Measurements from ENCODE around the gene RAB37.

DNA sequence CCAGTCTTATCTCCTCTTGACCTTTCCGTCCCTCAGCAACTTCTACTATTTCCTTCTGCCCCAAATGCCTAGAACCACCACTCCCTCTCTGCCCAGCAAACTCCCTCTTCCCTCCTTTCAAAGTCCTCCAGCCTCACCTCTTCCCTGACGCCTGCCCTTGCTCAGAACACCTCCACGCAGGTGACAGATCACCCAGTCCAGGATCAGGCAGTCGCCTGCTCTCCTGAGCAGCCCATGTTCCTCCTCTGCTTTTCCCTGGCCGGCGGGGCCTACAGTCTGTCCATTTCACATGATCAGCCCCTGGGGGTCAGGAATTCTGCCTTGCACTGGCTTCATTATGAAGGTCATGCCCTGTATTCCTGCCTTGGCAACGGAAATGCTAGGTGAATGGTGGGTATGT, 24.8 kb upstream of the RAB37 start:
- TF ChIP-seq POLR2AphosphoS5 (IDR thresholded peaks at IDR 0.05; ENCODE audit: low read depth), result no peak
- TF ChIP-seq, protein P1, sequence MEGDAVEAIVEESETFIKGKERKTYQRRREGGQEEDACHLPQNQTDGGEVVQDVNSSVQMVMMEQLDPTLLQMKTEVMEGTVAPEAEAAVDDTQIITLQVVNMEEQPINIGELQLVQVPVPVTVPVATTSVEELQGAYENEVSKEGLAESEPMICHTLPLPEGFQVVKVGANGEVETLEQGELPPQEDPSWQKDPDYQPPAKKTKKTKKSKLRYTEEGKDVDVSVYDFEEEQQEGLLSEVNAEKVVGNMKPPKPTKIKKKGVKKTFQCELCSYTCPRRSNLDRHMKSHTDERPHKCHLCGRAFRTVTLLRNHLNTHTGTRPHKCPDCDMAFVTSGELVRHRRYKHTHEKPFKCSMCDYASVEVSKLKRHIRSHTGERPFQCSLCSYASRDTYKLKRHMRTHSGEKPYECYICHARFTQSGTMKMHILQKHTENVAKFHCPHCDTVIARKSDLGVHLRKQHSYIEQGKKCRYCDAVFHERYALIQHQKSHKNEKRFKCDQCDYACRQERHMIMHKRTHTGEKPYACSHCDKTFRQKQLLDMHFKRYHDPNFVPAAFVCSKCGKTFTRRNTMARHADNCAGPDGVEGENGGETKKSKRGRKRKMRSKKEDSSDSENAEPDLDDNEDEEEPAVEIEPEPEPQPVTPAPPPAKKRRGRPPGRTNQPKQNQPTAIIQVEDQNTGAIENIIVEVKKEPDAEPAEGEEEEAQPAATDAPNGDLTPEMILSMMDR (IDR thresholded peaks at IDR 0.05; ENCODE audit: insufficient read depth, low read length), result no peak
- TF ChIP-seq, protein P2, sequence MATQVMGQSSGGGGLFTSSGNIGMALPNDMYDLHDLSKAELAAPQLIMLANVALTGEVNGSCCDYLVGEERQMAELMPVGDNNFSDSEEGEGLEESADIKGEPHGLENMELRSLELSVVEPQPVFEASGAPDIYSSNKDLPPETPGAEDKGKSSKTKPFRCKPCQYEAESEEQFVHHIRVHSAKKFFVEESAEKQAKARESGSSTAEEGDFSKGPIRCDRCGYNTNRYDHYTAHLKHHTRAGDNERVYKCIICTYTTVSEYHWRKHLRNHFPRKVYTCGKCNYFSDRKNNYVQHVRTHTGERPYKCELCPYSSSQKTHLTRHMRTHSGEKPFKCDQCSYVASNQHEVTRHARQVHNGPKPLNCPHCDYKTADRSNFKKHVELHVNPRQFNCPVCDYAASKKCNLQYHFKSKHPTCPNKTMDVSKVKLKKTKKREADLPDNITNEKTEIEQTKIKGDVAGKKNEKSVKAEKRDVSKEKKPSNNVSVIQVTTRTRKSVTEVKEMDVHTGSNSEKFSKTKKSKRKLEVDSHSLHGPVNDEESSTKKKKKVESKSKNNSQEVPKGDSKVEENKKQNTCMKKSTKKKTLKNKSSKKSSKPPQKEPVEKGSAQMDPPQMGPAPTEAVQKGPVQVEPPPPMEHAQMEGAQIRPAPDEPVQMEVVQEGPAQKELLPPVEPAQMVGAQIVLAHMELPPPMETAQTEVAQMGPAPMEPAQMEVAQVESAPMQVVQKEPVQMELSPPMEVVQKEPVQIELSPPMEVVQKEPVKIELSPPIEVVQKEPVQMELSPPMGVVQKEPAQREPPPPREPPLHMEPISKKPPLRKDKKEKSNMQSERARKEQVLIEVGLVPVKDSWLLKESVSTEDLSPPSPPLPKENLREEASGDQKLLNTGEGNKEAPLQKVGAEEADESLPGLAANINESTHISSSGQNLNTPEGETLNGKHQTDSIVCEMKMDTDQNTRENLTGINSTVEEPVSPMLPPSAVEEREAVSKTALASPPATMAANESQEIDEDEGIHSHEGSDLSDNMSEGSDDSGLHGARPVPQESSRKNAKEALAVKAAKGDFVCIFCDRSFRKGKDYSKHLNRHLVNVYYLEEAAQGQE (IDR thresholded peaks at IDR 0.05; ENCODE audit: insufficient replicate concordance, low read depth), result no peak
- TF ChIP-seq GABPA (IDR thresholded peaks at IDR 0.05; ENCODE audit: low read depth), result no peak

Data from HL-60 (cell line).